Gastrocnemius medialis (tissue), 4 donors: ENCODE measurements around the gene DNAJC11.

Experiments used
- CTCF ChIP-seq, 5 experiments: fragments of 450-650 bp in 3 of 5; fragments of 200-600 bp in 2 of 5; sonication (generic) in 2 of 5; IDR thresholded peaks in 4 of 5; conservative IDR thresholded peaks in 1 of 5; 1 replicate in 4 of 5; 2 replicates in 1 of 5; pipeline ENCODE4 v1.5.1; 2016 to 2019; ENCODE audit warnings: antibody characterized with exemption in 5 of 5, mild to moderate bottlenecking in 3 of 5, moderate library complexity in 3 of 5
- POLR2A ChIP-seq, 2 donors: fragments of 450-650 bp; IDR thresholded peaks; one replicate each; pipeline ENCODE4 v1.6.1; 2017; ENCODE audit warnings: antibody characterized with exemption in 2 of 2, mild to moderate bottlenecking in 2 of 2, moderate library complexity in 2 of 2

GRCh38 chr1:6704746-6705145, 3.1 kb upstream of the DNAJC11 start:
- TF ChIP-seq CTCF (IDR thresholded peaks at IDR 0.05 in 4 of 5, conservative IDR thresholded peaks at IDR 0.05 in 1 of 5): no peak
- TF ChIP-seq POLR2A (IDR thresholded peaks at IDR 0.05): no peak
